A172 (cell line): Measurements from ENCODE around the gene C19orf67. TPM values are rescaled to one million over a fixed set of nuclear protein-coding genes. Genes with fewer than 3 reads are reported as not detected.
A peak's percentile ranks its signal among the peaks of the same experiment; 100 is the strongest.

ENCODE experiments used
- DNase-seq: peaks from one replicate; pipeline ENCODE4 v3.0.0-alpha.2; 2015; ENCODE audit warnings: low spot score
- total RNA-seq: library from RNA; depleted of rRNA; stranded (reverse); fragments of >200 nt; shearing (Covaris generic); gene quantifications from 2 replicates; pipeline ENCODE4 v1.2.3, GENCODE V29; 2014; rRNA removed

The C19orf67 gene
- total RNA-seq, result not detected in 2 replicates

DNA sequence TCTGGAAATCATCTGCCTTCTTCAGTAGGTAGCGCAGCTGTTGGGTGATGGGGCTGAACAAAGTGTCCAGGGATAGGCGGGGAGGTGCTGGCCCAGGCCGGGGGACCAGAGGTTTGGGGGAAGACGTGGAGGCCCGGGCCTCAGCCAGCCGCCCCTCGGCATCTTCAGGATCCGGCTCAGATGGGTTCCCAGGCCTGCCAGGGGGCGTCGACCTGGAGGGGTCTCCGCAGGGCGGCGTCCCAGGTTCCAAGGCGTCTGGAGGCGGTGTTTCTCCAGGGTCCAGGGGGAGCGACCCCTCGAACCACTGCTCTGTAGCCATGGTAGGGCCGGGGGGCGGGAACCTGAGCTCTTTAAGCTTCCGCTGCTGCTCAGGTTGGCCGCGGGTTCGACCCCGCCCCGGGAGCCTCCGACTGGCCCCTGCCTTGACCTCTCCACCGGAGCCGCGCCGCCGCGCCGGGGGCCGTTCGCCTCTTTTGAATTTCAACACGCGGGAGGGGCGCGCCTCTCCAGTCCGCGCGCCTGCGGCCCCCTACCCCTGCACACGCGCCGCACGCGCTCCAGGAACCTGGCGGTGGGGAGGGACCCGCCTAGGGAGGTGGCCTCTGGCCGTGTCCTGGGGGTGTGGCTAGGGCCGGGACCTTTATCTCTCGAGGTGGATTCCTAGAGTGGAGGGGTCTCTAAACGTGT, at the start of gene C19orf67:
C19orf67 (minus strand) TSS at position 475 of the 687 bp plus-strand sequence; CDS start at position 319, 156 bp downstream.
- no peak for DNase-seq

- DNase-seq, result no peak
Measured at GRCh38 chr19:14135355-14135754, 49.8 kb upstream of the C19orf67 start.

DNA sequence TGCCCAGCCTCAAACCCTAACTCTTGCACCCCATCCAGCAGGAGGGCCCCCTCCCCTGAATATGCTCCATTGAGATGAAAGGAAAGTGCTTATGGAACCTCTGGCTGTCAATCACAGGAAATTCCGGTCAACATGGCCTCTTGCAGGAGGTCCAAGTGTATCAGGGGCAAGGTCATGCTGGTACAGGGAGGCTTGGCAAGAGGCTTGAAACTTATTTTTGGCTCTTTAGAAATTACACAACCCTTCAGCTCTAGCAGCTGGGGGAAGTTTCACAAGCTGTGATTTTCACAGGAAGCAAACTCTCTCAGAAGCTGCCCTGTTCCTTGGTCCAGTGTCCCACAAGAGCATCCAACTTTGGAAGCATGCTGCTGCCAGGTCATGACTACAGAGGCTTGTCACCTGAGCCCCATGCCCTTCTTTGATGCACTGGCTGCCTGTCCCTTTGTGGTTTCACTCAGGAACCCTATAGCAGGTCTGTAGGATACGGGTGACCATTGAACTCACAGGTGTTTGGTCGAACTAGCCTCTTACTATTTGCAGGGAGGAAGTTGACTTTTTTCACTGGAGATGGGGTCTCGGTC, 42.4 kb upstream of the C19orf67 start:
- DNase-seq, result no peak

DNA sequence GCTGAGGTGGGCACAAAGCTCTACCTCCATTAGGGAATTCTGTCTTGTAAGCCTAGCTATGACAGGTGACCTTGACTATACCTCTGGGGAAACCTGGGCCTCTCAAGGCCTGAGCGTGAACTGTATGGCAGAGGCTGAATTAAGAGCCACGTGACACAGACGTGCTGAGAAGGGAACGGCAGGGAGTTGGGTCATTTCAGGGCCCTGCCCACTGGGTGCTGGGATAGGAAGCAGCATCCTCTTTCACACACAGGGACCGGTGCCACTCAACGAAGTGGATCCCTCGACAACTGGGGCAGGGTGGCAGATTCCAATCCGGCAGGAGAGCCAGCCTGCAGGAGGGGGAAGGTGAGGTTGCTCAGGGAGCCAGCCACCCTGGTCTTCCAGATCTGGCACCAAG, 41.6 kb upstream of the C19orf67 start:
- no peak for DNase-seq

DNA sequence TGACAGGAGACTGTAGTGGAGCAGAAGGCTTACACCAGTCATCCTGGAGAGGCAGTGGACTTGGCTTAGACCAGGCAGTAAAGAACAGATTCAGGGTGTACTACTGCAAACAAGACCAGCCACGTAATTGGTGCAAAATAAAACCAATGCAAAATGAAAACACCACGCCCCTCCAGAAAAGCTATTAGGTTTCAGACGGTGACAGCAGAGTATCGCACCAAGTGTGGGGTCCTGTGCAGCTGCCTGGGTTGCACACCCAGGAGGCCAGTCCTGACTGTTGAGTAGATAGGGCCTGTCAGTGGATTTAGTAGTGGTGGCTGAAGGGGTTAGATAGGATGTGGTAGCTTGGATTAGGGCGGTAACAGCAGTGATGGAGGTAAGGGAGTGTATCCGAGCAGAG, 37.3 kb upstream of the C19orf67 start:
- DNase-seq, result no peak

DNA sequence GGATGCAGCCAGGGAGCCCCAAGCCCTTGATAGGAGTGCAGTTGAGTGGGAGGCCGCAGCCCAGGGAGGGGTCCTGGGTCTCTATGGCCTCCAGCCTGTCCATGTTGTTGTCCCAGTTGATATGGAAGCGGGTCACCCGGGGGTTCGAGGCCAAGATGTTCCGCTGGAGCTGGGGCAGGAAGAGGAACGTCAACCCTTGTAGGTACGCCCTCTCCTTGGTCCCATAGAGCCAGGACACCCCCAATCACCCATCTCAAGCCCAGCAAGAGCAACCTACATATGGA, 34.9 kb upstream of the C19orf67 start:
- DNase-seq, result no peak

DNA sequence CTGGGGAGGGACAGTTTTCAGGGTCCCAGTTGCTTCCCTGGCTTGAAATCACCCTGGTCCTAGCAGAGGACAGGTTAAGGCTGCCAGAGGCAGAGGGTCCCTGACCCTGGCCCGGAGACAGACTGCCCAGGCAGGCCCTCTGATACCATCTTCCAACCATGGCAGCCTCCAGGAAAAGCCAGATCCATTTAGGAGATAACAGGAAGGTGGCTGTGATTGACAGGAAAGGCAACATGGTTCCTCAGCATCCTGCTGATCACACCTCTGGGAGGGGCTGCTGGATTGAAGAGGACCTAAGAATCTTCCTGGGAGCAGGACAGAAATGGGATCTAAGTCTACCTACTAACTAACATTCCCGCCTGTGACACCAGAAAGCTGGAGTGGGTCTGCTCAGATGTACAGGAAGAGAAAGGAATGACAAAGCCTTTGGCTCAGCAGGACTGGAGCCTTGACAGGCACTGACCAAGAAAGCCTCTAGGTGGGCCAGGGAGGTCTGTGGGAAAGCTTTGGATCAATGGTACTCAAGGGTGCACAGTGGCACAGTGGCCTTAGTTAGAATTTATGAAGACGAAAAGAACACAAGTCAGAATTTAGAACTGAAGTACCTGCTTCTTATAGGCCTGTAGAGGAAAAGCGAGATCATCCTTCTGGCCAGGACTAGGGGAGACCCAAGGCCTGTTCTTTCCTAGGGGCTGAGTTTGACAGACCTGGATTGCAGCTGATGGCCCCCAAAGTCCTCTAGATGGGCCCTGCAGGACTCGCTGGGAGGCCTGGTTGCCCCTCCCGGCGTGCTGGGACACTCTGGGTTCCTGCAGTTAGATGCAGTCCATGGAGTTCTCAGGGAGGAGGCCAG, 34.3 kb upstream of the C19orf67 start:
- DNase-seq, result no peak

- DNase-seq, result no peak
Measured at GRCh38 chr19:14119146-14119545, 33.6 kb upstream of the C19orf67 start.

GRCh38 chr19:14118165-14119051, 32.8 kb upstream of the C19orf67 start:
- DNase-seq, result peak; percentile 63

GRCh38 chr19:14117668-14118164, 32.1 kb upstream of the C19orf67 start, which contains the start of gene PRKACA:
PRKACA (minus strand) TSS chr19:14117762; CDS start chr19:14117547, 215 bp downstream.
- DNase-seq, result peak; percentile 96

DNA sequence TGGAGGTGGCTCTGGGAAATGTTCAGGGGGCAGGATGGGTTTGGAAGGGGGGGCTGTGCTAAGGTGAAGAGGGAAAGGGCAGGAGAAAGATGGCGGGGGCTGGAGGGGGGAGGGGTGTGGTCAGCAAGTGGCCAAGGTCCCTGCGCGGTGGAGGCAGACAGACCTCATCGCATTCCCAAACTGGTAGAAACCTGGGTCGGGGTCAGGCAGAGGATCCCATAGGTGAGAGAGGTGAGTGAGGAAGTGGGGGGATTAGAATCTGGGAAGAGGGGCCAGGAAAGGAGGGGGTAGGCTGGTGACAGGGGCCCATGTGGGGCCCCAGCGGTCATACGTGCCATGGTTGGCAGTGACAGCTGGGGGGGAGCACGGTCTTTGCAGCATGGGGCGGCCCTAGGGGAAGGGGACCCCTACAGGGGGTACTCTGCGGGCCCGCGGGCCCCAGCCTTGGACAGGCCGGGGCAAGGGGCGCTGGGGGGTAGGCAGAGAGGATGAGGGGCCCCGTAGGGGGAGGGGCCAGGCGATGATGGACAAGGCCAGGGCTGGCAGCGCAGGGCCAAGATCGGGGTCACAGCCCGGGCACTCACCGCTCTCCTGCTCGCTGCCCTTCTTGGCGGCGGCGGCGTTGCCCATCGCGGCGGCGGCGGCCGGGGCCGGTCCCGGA, 31.5 kb upstream of the C19orf67 start:
- DNase-seq, result no peak

DNA sequence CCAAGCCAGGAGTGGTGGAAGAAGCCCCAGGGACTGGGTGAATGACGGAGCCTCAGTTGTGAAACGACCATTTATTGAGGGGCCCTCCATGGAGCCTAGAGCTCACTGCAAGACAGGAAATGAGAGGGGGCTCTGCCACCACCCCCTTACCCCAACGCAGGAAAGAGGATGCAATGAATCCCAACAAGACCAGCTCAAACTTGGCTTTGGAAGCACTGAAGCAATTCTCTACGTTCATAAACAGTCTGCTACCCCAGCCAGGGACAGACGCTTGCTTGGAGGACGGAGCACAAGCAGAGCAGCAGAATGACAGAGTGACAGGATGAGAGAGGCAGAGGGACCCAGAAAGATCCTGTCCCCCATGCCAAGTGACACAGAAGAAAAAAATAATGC, 30.9 kb upstream of the C19orf67 start:
- no peak for DNase-seq

DNA sequence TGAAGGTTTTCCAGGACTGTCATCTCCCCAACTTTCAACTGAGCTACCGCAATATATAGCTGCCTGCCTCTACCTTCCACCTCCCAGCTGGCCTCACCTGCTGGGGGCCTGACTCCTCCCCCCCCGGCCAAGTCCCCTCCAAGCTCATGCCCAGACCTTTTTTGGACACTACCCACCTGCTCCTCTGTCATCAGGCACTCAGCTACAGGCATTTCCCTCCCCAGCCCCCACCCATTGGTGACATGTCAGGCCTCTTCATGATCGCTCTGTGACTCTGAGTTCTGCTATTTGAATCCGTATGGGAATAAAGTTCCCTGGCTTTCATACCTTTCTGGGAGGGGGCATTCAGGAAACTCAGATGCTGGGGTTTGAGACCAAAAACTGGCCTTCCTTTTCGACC, 30.2 kb upstream of the C19orf67 start:
- DNase-seq, result no peak

DNA sequence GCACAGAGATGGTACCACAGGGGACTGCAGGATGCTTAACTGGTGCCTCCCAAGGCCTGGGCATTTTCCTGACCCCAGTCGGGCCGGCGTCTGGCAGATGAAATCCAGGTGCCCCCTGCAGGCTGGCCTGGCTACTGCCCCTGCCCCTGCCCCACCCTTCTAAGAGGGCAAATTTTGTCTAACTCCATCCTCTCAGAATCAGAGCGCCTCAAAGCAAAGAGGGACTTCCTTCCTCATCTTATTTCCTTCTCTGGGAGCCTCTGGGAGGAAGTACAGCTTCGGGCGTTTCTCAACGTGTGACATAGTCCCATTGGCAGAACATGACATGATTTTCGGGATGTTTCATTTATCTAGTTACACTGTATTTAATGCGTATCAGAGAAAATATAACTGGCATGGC, 29.3 kb upstream of the C19orf67 start:
- DNase-seq, result peak; percentile 26

- DNase-seq, result no peak
Measured at GRCh38 chr19:14114439-14114838, 28.9 kb upstream of the C19orf67 start.

DNA sequence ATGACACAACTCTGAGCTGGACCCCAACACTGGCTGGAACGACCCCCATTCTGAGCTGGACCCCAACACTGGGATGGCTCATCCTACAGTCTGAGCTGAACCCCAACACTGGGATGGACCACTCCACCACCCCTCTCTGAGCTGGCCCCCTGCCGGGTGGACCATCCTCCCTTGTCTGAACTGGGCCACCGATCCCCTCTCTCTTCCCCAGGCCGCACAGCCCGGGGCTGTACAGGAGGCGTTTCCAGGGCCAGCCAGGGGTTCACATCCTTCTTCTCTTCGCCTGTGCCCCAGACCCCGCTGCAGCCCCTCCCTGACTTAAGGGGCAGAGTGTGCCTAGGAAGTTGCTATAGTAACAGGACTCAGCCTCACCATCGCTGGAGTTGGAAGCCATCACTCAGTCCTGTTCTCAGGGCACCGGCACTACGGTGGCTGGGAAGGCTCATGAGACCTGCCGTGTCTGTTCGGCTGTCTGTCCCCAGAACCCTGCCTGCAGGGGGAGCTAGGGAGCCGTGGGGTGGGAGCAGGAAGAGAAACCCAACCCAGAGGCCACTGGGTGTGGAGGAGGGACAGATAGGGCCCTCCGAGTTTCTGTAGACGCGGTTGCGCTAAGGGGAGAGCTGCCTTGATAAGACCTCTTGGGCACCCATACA, 28.3 kb upstream of the C19orf67 start:
- no peak for DNase-seq

- DNase-seq, result no peak
Measured at GRCh38 chr19:14112809-14113385, 27.3 kb upstream of the C19orf67 start.

GRCh38 chr19:14112051-14112808, 26.6 kb upstream of the C19orf67 start:
- DNase-seq, result no peak

DNA sequence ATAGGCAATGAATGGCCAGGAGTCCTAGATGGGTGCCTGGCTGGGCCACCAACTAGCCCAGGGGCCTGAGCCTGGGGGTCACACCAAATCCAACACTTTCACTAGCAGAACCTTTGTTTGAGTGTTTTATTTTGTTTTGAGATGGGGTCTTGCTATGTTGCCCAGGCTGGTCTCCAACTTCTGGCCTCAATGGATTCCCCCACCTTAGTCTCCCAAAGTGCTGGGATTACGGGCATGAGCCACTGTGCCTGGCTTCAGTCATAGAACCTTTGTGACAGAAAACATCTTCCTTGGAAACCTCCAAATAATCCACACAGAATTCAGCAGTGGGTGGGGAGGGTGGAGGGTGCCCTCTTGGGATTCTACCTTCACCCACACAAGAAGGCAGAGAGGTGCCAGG, 25.9 kb upstream of the C19orf67 start:
- DNase-seq, result no peak
